Activated CD8-positive, alpha-beta T cell treated with anti-CD3 and anti-CD28 coated beads for 36 hours (primary cell): ENCODE results near the gene TRIM52. TPM values are rescaled to one million over a fixed set of nuclear protein-coding genes. Genes with fewer than 3 reads are reported as not detected.
"Not testable (repeated sequence)": the region's sequence is repeated elsewhere in the genome, so short reads cannot be mapped to it uniquely, and the experiment has no call there.

Source experiments
- ATAC-seq: fragments of 200-7000 bp; cut with Tn5 transposase; one replicate; pipeline ENCODE4 v1.10.0; 2021; ENCODE audit warnings: mild to moderate bottlenecking, moderate library complexity
- CTCF ChIA-PET: fragments of 350-600 bp; sonication (Branson Sonifier 250); formaldehyde crosslinking; loops from one replicate; lab custom pipeline; 2021; ENCODE audit warnings: antibody characterized with exemption; lab: Charles Lee
- POLR2A ChIA-PET: fragments of 350-600 bp; sonication (Branson Sonifier 250); formaldehyde crosslinking; loops from one replicate; lab custom pipeline; 2021; ENCODE audit warnings: antibody characterized with exemption; lab: Charles Lee
- DNase-seq: peaks from one replicate; pipeline ENCODE4 v3.0.0-alpha.2; 2020
- H3K27ac Mint-ChIP-seq: one replicate; pipeline ENCODE4 v1.8.0; 2021; ENCODE audit warnings: mild to moderate bottlenecking, mixed read lengths
- H3K27me3 Mint-ChIP-seq: one replicate; pipeline ENCODE4 v1.8.0; 2021; ENCODE audit warnings: mixed read lengths
- H3K36me3 Mint-ChIP-seq: one replicate; pipeline ENCODE4 v1.8.0; 2021; ENCODE audit warnings: low read depth, mixed read lengths
- H3K4me1 Mint-ChIP-seq: one replicate; pipeline ENCODE4 v1.8.0; 2021; ENCODE audit warnings: low read depth, mixed read lengths
- H3K4me3 Mint-ChIP-seq: one replicate; pipeline ENCODE4 v1.8.0; 2021; ENCODE audit warnings: mild to moderate bottlenecking, moderate library complexity, mixed read lengths
- H3K9me3 Mint-ChIP-seq: one replicate; pipeline ENCODE4 v1.8.0; 2021; ENCODE audit warnings: mixed read lengths
- CTCF ChIP-seq: fragments of 200-600 bp; IDR thresholded peaks from one replicate; pipeline ENCODE4 v1.8.0; 2022; ENCODE audit warnings: antibody characterized with exemption, mild to moderate bottlenecking
- intact Hi-C: fragments of 100-400 bp; cut with micrococcal nuclease; formaldehyde crosslinking; loops from one replicate; pipeline ENCODE4 v1.10.0; 2022
- total RNA-seq, 2 experiments: library from RNA; stranded (reverse); gene quantifications; one replicate each; pipeline ENCODE4 v1.2.3, GENCODE V29; 2021

The TRIM52 gene
- total RNA-seq, 2 experiments from 2014 or later, result 13.2 to 13.8 TPM

- no peaks in the 10 kb centered on the region for H3K4me1 Mint-ChIP-seq
- ChIA-PET POLR2A (no interaction called here), CTCF (no interaction called here)
- DNase-seq (no peak), ATAC-seq (no peak)
- intact Hi-C loops, result no loop called here
- no peaks in the 10 kb centered on the region for H3K36me3 Mint-ChIP-seq
- H3K27ac Mint-ChIP-seq, result no peak overlapping the region
- no peaks in the 10 kb centered on the region for H3K27me3 Mint-ChIP-seq
- H3K4me3 Mint-ChIP-seq, result no peak overlapping the region
- no peak for TF ChIP-seq CTCF
- no peaks in the 10 kb centered on the region for H3K9me3 Mint-ChIP-seq
Measured at GRCh38 chr5:181282874-181283273, 21.9 kb upstream of the TRIM52 start.

GRCh38 chr5:181282415-181282814 lies 21.5 kb upstream of the TRIM52 start:
- intact Hi-C loops, CTCF ChIA-PET, DNase-seq, H3K4me1 Mint-ChIP-seq, H3K27me3 Mint-ChIP-seq, POLR2A ChIA-PET, H3K27ac Mint-ChIP-seq, H3K9me3 Mint-ChIP-seq, H3K4me3 Mint-ChIP-seq, H3K36me3 Mint-ChIP-seq, ATAC-seq: not testable (repeated sequence)

- Mint-ChIP-seq H3K27me3 (no peaks in the 10 kb centered on the region), H3K9me3 (no peaks in the 10 kb centered on the region), H3K4me3 (no peak overlapping the region), H3K4me1 (peaks cover 2% of the 10 kb centered on the region), H3K36me3 (no peaks in the 10 kb centered on the region), H3K27ac (no peak overlapping the region)
- ChIA-PET POLR2A (no interaction called here), CTCF (no interaction called here)
- TF ChIP-seq CTCF, result no peak
- DNase-seq (no peak), ATAC-seq (no peak)
- intact Hi-C loops, result no loop called here
Measured at GRCh38 chr5:181281984-181282316, 21.0 kb upstream of the TRIM52 start.

- Mint-ChIP-seq H3K4me3 (no peak overlapping the region), H3K27ac (no peak overlapping the region), H3K9me3 (no peaks in the 10 kb centered on the region), H3K36me3 (no peaks in the 10 kb centered on the region), H3K27me3 (no peaks in the 10 kb centered on the region), H3K4me1 (peaks cover 2% of the 10 kb centered on the region)
- ChIA-PET POLR2A (interaction anchor here (1.2 kb wide), 1 partner anchor 21 kb away, joined by 3 read pairs; no protein-coding TSS in a partner anchor), CTCF (no interaction called here)
- intact Hi-C loops, result no loop called here
- TF ChIP-seq CTCF, result no peak
- DNase-seq (no peak), ATAC-seq (no peak)
Measured at GRCh38 chr5:181281077-181281983, 20.4 kb upstream of the TRIM52 start.

- H3K36me3 Mint-ChIP-seq, result no peaks in the 10 kb centered on the region
- ChIA-PET CTCF (no interaction called here), POLR2A (interaction anchor here (1.2 kb wide), 1 partner anchor 20 kb away, joined by 3 read pairs; no protein-coding TSS in a partner anchor)
- H3K27me3 Mint-ChIP-seq, result no peaks in the 10 kb centered on the region
- H3K4me3 Mint-ChIP-seq, result no peak overlapping the region
- ATAC-seq, result no peak
- no peak for DNase-seq
- no peak for TF ChIP-seq CTCF
- H3K9me3 Mint-ChIP-seq, result no peaks in the 10 kb centered on the region
- H3K4me1 Mint-ChIP-seq, result peaks cover 2% of the 10 kb centered on the region
- H3K27ac Mint-ChIP-seq, result no peak overlapping the region
- intact Hi-C loops, result no loop called here
Measured at GRCh38 chr5:181280251-181280762, 19.4 kb upstream of the TRIM52 start.

- ATAC-seq, intact Hi-C loops, H3K36me3 Mint-ChIP-seq, H3K27me3 Mint-ChIP-seq, H3K4me1 Mint-ChIP-seq, DNase-seq, POLR2A ChIA-PET, H3K9me3 Mint-ChIP-seq, H3K27ac Mint-ChIP-seq, H3K4me3 Mint-ChIP-seq, CTCF ChIA-PET: not testable (repeated sequence)
Measured at GRCh38 chr5:181273433-181273744, 12.4 kb upstream of the TRIM52 start.
